ENCODE measurements around the gene CDHR3.
A peak's percentile ranks its signal among the peaks of the same experiment; 100 is the strongest.

Gene CDHR3

GRCh38 chr7:106049139-106049752, 86.2 kb downstream of the CDHR3 start:
- no peak for DNase-seq (ENCODE audit: low read depth)

- no peak for DNase-seq (ENCODE audit: low read depth)
Observed at GRCh38 chr7:106050002-106050745, 87.1 kb downstream of the CDHR3 start.

GRCh38 chr7:106050746-106051117, 87.7 kb downstream of the CDHR3 start:
- no peak for DNase-seq (ENCODE audit: low read depth)

DNA sequence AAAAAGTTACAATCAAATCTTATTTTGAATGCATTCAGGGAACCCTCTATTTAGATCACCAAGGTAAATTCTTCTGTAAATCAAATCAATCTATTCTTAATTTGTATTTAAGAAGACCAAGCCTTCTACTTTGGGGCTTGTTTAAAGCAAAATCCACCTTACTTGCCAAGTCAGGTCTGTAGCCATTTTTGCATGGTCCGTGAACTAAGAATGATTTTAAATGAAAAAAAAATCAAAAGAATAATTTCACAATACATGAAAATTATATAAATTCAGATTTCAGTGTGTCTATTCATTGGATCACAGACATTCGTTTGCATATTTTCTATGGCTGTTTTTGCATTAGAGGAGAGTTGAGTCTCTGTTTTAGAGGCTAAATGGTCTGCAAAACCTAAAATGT, 89.6 kb downstream of the CDHR3 start:
- DNase-seq (ENCODE audit: low read depth) = no peak

DNA sequence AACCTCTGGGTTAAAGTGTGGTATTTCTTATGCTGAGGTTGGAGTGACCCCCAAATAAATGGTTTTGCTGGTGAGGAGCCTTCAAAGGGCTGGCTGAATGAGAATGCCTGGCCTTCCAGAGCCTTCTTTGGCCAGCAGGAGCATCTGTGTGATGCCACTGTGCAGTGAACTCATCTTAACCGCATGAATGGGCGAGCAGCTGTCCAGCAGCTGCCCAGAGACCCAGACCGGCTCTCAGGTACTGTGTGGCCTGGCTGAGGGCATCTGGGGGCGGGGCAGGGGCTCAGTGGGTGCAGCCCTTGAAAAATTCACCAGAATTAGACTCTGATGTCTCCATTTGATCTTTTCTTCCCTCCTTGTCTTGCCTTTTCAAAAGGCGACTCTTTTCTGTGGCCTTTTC, 90.0 kb downstream of the CDHR3 start:
- no peak for DNase-seq (ENCODE audit: low read depth)

DNA sequence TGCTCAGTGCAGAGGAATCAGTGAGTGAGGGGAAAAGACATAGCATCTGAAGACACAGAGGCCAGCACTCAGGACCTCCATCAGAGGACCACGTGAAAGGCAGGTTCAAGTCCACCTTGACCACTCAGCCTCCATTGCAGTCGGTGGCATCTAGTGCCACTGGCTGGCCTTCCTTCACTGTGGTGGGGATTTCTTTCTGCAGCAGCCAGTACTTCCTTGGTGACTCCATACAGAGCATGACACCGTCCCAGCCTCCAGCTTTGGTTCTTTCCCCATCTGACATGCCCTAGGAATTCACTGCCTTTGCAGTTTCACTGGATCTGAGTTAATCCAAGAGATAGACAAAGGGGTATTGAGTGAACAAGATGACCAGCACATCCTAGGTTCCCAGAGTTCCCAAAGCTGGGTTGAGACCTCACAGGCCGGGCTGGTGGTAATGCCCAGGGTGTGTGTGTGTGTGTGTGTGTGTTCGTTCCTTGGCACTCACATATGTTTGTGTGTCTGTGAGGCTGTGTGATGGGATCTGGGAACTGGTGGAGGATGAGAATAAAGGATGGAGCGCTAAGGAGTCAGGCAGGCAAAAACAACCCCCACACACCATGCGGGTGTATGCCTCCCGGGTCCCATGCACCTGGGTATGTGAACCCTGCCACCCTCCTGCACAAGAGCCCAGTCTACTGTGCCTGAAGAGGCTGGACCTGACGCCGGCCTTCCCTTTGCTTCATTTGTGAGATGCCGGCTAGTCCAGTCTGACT, 91.3 kb downstream of the CDHR3 start:
- DNase-seq (ENCODE audit: low read depth) = no peak

DNA sequence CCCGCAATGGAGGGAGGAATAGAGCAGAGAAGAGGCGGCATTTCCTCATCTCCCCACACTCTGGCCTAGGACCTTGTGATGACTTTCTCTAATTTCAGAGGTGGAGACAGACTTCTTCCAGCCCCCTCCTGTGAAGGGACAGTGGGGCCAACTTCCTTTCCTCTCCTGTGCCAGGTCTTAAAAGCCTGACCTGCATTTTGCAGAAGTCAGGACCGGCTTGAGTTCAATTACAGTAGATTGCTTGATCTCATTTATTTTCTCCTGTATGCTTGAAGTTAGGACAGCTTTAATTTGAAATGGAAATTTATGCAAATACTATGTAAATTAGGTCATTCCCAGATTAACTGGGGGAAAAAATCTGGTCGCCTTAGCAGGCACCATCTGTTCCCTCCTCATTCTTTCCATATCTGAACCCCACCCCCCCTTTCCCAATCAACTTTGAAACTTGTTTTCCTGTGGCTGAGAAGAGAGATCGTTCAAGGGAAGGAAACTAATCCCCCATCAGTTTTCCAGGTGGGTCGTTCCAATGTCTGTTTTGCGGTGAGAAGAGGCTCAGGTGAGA, 92.0 kb downstream of the CDHR3 start:
- no peak for DNase-seq (ENCODE audit: low read depth)

GRCh38 chr7:106056513-106057203, 93.6 kb downstream of the CDHR3 start:
- DNase-seq (ENCODE audit: low read depth) = peak; percentile 27

DNA sequence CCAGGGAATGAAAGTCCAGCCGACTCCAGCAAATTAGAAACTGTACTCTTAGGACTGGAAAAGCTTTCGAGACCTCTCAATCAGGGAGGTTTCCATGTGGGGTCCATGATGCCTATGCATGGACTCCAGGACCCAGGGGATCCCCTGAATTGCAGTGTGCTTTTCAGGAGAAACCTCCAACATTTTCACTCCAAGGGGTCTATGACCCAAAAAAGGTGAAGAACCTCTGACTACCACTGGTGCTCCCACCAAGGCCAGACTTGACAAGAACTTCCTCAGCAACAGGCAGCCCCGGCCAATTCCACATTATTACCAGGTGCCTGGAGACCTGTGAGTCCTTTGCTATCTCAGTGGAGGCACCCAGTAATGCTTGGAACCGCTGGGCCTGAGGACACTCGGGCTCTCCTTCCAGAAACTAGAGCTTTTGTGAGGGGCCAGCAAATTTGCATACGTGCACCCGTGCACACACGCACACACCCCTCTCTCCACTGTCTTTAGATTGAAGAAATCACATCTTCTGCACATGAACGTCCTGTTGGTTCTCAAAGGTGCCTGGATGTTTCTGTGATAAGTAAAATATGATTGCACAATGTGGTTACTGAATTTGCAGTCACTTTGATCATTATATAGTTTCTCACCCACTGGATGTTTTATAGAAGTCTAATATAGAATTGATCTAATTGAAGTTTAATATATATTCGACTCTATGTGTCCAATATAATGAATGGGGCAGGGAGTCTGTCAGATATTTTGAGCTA, 94.3 kb downstream of the CDHR3 start:
- no peak for DNase-seq (ENCODE audit: low read depth)

- DNase-seq (ENCODE audit: low read depth) = no peak
Observed at GRCh38 chr7:106057962-106058927, 95.2 kb downstream of the CDHR3 start.

- DNase-seq (ENCODE audit: low read depth) = no peak
Observed at GRCh38 chr7:106058928-106059324, 95.9 kb downstream of the CDHR3 start.

GRCh38 chr7:106059556-106059955, 96.5 kb downstream of the CDHR3 start:
- no peak for DNase-seq (ENCODE audit: low read depth)

GRCh38 chr7:106060394-106060920, 97.4 kb downstream of the CDHR3 start:
- DNase-seq (ENCODE audit: low read depth) = no peak

- DNase-seq (ENCODE audit: low read depth) = no peak
Observed at GRCh38 chr7:106061301-106061979, 98.4 kb downstream of the CDHR3 start.

DNA sequence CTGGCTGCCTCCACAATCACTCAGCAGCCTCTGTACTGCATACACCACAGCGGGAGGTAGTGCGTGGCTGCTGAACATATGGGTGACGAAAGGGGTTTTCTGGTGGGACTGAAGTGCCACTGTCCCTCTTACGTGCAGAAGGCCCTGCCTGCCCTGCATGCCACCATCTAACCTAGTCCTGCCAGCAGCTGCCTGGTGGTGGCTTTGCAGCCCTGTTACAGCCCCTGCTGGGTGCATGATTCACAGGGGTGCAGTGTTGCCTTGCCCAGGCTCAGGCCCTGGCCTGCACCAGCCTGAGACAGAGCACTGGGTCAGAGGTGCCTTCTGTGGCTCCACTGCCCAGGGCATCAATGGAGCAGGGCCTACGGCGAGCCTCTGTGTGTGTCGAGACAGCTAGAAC, 98.9 kb downstream of the CDHR3 start:
- DNase-seq (ENCODE audit: low read depth) = no peak

- DNase-seq (ENCODE audit: low read depth) = no peak
Observed at GRCh38 chr7:106062521-106062931, 99.5 kb downstream of the CDHR3 start.

- no peak for DNase-seq (ENCODE audit: low read depth)
Observed at GRCh38 chr7:106063024-106063423, 100.0 kb downstream of the CDHR3 start.

GRCh38 chr7:106063692-106064091, 100.6 kb downstream of the CDHR3 start:
- DNase-seq (ENCODE audit: low read depth) = no peak

- no peak for DNase-seq (ENCODE audit: low read depth)
Observed at GRCh38 chr7:106064316-106064715, 101.3 kb downstream of the CDHR3 start.

All from T-helper 22 cell (primary cell).